Endodermal cell (in vitro differentiated cells): ENCODE results near the gene SCGB1C2. TPM values are rescaled to one million over a fixed set of nuclear protein-coding genes. Genes with fewer than 3 reads are reported as not detected.
"Not testable (repeated sequence)": the region's sequence is repeated elsewhere in the genome, so short reads cannot be mapped to it uniquely, and the experiment has no call there.

Experiments
- DNase-seq: peaks from one replicate; pipeline ENCODE4 v3.0.0-alpha.2; 2017
- H3K27ac ChIP-seq: 2 replicates; pipeline ENCODE4 v1.5.1; 2013; ENCODE audit warnings: mild to moderate bottlenecking, low read depth, low read length, moderate library complexity
- H3K27me3 ChIP-seq: 2 replicates; pipeline ENCODE4 v1.6.1; 2013; ENCODE audit warnings: mild to moderate bottlenecking, low read length, moderate library complexity; ENCODE audit not compliant: insufficient read depth, control insufficient read depth, poor library complexity, severe bottlenecking
- H3K36me3 ChIP-seq: 2 replicates; pipeline ENCODE4 v1.7.0; 2013; ENCODE audit warnings: mild to moderate bottlenecking, low read length, moderate library complexity; ENCODE audit not compliant: control insufficient read depth, insufficient read depth
- H3K4me1 ChIP-seq: one replicate; pipeline ENCODE4 v1.7.0; 2013; ENCODE audit warnings: low read length; ENCODE audit not compliant: control insufficient read depth, insufficient read depth
- H3K4me3 ChIP-seq: 2 replicates; pipeline ENCODE4 v1.5.1; 2013; ENCODE audit warnings: mild to moderate bottlenecking, low read length, moderate library complexity
- H3K9ac ChIP-seq: 2 replicates; pipeline ENCODE4 v1.6.1; 2013; ENCODE audit warnings: mild to moderate bottlenecking, low read length, moderate library complexity; ENCODE audit not compliant: poor library complexity, severe bottlenecking; ENCODE audit errors: extremely low read depth
- H3K9me3 ChIP-seq: 2 replicates; pipeline ENCODE4 v1.6.1; 2013; ENCODE audit warnings: mild to moderate bottlenecking, low read length, moderate library complexity; ENCODE audit not compliant: control insufficient read depth
- H3K27ac Mint-ChIP-seq: 2 replicates; pipeline ENCODE4 v1.8.0; 2020; ENCODE audit warnings: mixed read lengths
- H3K27me3 Mint-ChIP-seq: 2 replicates; pipeline ENCODE4 v1.8.0; 2021; ENCODE audit warnings: mild to moderate bottlenecking, mixed read lengths; ENCODE audit not compliant: insufficient read depth
- H3K36me3 Mint-ChIP-seq: 2 replicates; pipeline ENCODE4 v1.8.0; 2020; ENCODE audit warnings: low read depth, mixed read lengths
- H3K4me1 Mint-ChIP-seq: 2 replicates; pipeline ENCODE4 v1.8.0; 2020; ENCODE audit warnings: mixed read lengths
- H3K4me3 Mint-ChIP-seq: 2 replicates; pipeline ENCODE4 v1.8.0; 2020; ENCODE audit warnings: mild to moderate bottlenecking, moderate library complexity, mixed read lengths
- H3K9me3 Mint-ChIP-seq: 2 replicates; pipeline ENCODE4 v1.8.0; 2020; ENCODE audit warnings: mild to moderate bottlenecking, mixed read lengths
- CTCF ChIP-seq: fragments of 200-600 bp; sonication (generic); conservative IDR thresholded peaks from 2 replicates; pipeline ENCODE4 v1.5.0; 2021; ENCODE audit warnings: antibody characterized with exemption, mild to moderate bottlenecking
- WGBS, 2 experiments: methylation state at CpG; one replicate each; pipeline versions ENCODE4 v1.1.5 to v1.1.7; 2013; ENCODE audit warnings: missing lambda C conversion rate in 2 of 2, mixed read lengths in 1 of 2; ENCODE audit not compliant: insufficient coverage in 1 of 2, insufficient read length in 1 of 2; 5-methylcytosine and 5-hydroxymethylcytosine counted together
- long read RNA-seq, 4 experiments: library from polyadenylated mRNA in 2 of 4; library from RNA in 1 of 4; library from capped mRNA in 1 of 4; stranded (forward) in 3 of 4; unstranded in 1 of 4; transcript quantifications; one replicate each; pipeline ENCODE4 v2.0.0, GENCODE V29; 2020 to 2021; ENCODE audit warnings: inconsistent platforms in 1 of 4
- polyA plus RNA-seq, 2 experiments: library from polyadenylated mRNA; stranded (reverse); fragments of 50-300 nt; gene quantifications; one replicate each; pipeline ENCODE4 v1.2.3, GENCODE V29; 2013
- total RNA-seq, 2 donors: library from RNA; stranded (reverse); fragmentation: NEBNext Ultra II Directional in 1 of 2; extraction: Animal tissue kit (Norgen Biotek cat#: 25700) in 1 of 2; gene quantifications; 2 replicates in 1 of 2; 3 replicates in 1 of 2; pipeline ENCODE4 v1.2.1, GENCODE V29; 2021

The SCGB1C2 gene
- not detected for total RNA-seq
- polyA plus RNA-seq (2013, experiment 1 of 2), result not detected
- not detected for polyA plus RNA-seq (2013, experiment 2 of 2)
- long read RNA-seq, experiment 1, result 0 reads
- long read RNA-seq, experiment 2, result 0 reads
- long read RNA-seq, experiment 3, result 0 reads
- long read RNA-seq, experiment 4, result 0 reads

GRCh38 chr17:137166-137807, at the start of gene SCGB1C2:
SCGB1C2 (plus strand) TSS chr17:137569; CDS start chr17:137591, 22 bp downstream.
- not testable (repeated sequence) for H3K4me3 ChIP-seq, H3K9me3 ChIP-seq, H3K27me3 ChIP-seq, H3K36me3 Mint-ChIP-seq, H3K9ac ChIP-seq, H3K4me3 Mint-ChIP-seq, H3K27ac Mint-ChIP-seq, H3K27ac ChIP-seq, H3K36me3 ChIP-seq, H3K9me3 Mint-ChIP-seq, H3K4me1 ChIP-seq, H3K4me1 Mint-ChIP-seq, H3K27me3 Mint-ChIP-seq
- DNase-seq, result peak; percentile 6
- 88 to 100% methylated on average over 1 to 4 of the region's 16 CpGs for WGBS, 2 experiments

- not testable (repeated sequence) for H3K9me3 ChIP-seq, H3K36me3 ChIP-seq, H3K4me3 ChIP-seq, H3K4me3 Mint-ChIP-seq, H3K27me3 Mint-ChIP-seq, H3K9me3 Mint-ChIP-seq, H3K27ac Mint-ChIP-seq, H3K27me3 ChIP-seq, H3K4me1 ChIP-seq, H3K27ac ChIP-seq, H3K9ac ChIP-seq, H3K4me1 Mint-ChIP-seq, DNase-seq, H3K36me3 Mint-ChIP-seq
- no CpG with 5 or more reads among the region's 5 CpGs for WGBS, 2 experiments
Measured at GRCh38 chr17:113111-113510, 24.3 kb upstream of the SCGB1C2 start.

GRCh38 chr17:118339-118917, 18.9 kb upstream of the SCGB1C2 start:
- H3K4me1 ChIP-seq, H3K36me3 Mint-ChIP-seq, H3K36me3 ChIP-seq, H3K4me3 ChIP-seq, H3K4me1 Mint-ChIP-seq, H3K27ac ChIP-seq, H3K27me3 Mint-ChIP-seq, H3K27ac Mint-ChIP-seq, H3K9ac ChIP-seq, H3K27me3 ChIP-seq, H3K4me3 Mint-ChIP-seq, H3K9me3 Mint-ChIP-seq, H3K9me3 ChIP-seq: not testable (repeated sequence)
- WGBS, 2 experiments, result 18% methylated on average over 9 of the region's 20 CpGs; no CpG with 5 or more reads in 1 of the 2 experiments
- peak; percentile 56 for TF ChIP-seq CTCF
- DNase-seq, result peak; percentile 48

- not testable (repeated sequence) for H3K4me1 Mint-ChIP-seq, H3K9ac ChIP-seq, H3K27me3 Mint-ChIP-seq, H3K27me3 ChIP-seq, H3K36me3 ChIP-seq, H3K27ac Mint-ChIP-seq, H3K4me3 ChIP-seq, H3K4me3 Mint-ChIP-seq, H3K27ac ChIP-seq, H3K9me3 ChIP-seq, H3K4me1 ChIP-seq, H3K36me3 Mint-ChIP-seq, H3K9me3 Mint-ChIP-seq
- no CpG with 5 or more reads among the region's 40 CpGs for WGBS, 2 experiments
- DNase-seq, result peak; percentile 20
Measured at GRCh38 chr17:133932-134331, 3.4 kb upstream of the SCGB1C2 start.
